Right lobe of liver (tissue), 4 donors: ENCODE measurements around the gene HMGCS1.

Experiments used
- POLR2A ChIP-seq: fragments of 450-650 bp; IDR thresholded peaks from one replicate; pipeline ENCODE4 v1.6.1; 2017; ENCODE audit warnings: antibody characterized with exemption, mild to moderate bottlenecking
- TF ChIP-seq, protein P1 (sequence below), 4 donors: fragments of 200-600 bp in 3 of 4; fragments of 450-650 bp in 1 of 4; IDR thresholded peaks; one replicate each; pipeline versions ENCODE4 v1.5.1 to v1.8.0; 2016 to 2022; ENCODE audit warnings: antibody characterized with exemption in 4 of 4, mild to moderate bottlenecking in 2 of 4
- donor health status: DM: no; HTN: no; CAD: no.
- donor health status: DM: no; HTN: no; CAD: no.
- donor health status: DM: no; HTN: yes; CAD: no.

DNA sequence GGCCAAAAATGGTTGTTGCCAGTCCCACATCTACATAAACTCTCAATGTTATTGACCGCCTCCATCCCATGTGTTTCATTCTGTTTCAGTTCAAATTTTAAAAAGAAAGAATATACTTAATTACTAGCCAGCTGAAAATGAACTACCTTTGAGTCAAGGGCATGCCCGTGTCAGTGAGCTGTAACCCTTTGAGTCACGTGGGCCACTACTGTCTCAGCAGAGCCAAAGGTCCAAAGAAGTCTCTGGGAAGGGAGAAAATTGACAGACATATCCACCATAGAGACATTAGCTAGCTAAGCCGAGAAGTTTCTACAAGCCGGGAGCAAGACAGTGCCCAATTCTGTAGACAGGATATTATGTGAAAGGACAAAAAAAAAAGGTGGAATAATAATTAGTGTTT is 61.5 kb downstream of the HMGCS1 start:
- TF ChIP-seq POLR2A: no peak
- TF ChIP-seq, protein P1, sequence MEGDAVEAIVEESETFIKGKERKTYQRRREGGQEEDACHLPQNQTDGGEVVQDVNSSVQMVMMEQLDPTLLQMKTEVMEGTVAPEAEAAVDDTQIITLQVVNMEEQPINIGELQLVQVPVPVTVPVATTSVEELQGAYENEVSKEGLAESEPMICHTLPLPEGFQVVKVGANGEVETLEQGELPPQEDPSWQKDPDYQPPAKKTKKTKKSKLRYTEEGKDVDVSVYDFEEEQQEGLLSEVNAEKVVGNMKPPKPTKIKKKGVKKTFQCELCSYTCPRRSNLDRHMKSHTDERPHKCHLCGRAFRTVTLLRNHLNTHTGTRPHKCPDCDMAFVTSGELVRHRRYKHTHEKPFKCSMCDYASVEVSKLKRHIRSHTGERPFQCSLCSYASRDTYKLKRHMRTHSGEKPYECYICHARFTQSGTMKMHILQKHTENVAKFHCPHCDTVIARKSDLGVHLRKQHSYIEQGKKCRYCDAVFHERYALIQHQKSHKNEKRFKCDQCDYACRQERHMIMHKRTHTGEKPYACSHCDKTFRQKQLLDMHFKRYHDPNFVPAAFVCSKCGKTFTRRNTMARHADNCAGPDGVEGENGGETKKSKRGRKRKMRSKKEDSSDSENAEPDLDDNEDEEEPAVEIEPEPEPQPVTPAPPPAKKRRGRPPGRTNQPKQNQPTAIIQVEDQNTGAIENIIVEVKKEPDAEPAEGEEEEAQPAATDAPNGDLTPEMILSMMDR (IDR thresholded peaks at IDR 0.05): no peak
